Measurements from ENCODE around the gene DNAJC21. TPM values are rescaled to one million over a fixed set of nuclear protein-coding genes. Genes with fewer than 3 reads are reported as not detected.

DNAJC21 gene
- polyA plus RNA-seq, 3 donors = 8.5 to 10.2 (median 8.6) TPM

GRCh38 chr5:34891981-34892380 lies 37.4 kb upstream of the DNAJC21 start:
- no peaks in the 10 kb centered on the region for H3K4me1 ChIP-seq (ENCODE audit: control insufficient read depth in 1 of 2, insufficient read depth in 2 of 2, low read length in 2 of 2)
- H3K27ac Mint-ChIP-seq = no peak overlapping the region
- no peak for TF ChIP-seq CTCF (IDR thresholded peaks at IDR 0.05)
- DNase-seq = no peak
- H3K9me3 Mint-ChIP-seq = no peaks in the 10 kb centered on the region
- H4K20me1 ChIP-seq (ENCODE audit: insufficient read depth, low read length) = no peaks in the 10 kb centered on the region
- no peak overlapping the region for H3K4me3 ChIP-seq (replicated peaks in 1 of 3; ENCODE audit: low read depth in 2 of 3, low read length in 3 of 3)
- H3K27me3 Mint-ChIP-seq (ENCODE audit: low read depth in 3 of 3) = peaks cover 0 to 2% (median 2%) of the 10 kb centered on the region in 3 donors
- H3K27ac ChIP-seq (ENCODE audit: low read depth in 1 of 2, low read length in 2 of 2) = no peak overlapping the region
- no peaks in the 10 kb centered on the region for H3K36me3 ChIP-seq (replicated peaks in 1 of 2; ENCODE audit: control insufficient read depth in 1 of 2, insufficient read depth in 2 of 2, low read length in 2 of 2)
- H3K4me2 ChIP-seq (replicated peaks; ENCODE audit: extremely low read depth, low read length, poor library complexity, severe bottlenecking) = no peak overlapping the region
- H3K36me3 Mint-ChIP-seq = no peaks in the 10 kb centered on the region
- H3K9ac ChIP-seq (ENCODE audit: insufficient read depth, low read length, poor library complexity, severe bottlenecking) = no peak overlapping the region
- H3K4me1 Mint-ChIP-seq = peaks cover 3% of the 10 kb centered on the region
- H3K9me3 ChIP-seq (replicated peaks in 1 of 2; ENCODE audit: control insufficient read depth in 1 of 2, insufficient read depth in 1 of 2, low read length in 2 of 2) = no peaks in the 10 kb centered on the region
- no peak overlapping the region for H2AFZ ChIP-seq (ENCODE audit: insufficient read depth, low read depth, low read length, poor library complexity, severe bottlenecking)
- H3K79me2 ChIP-seq (ENCODE audit: insufficient read depth, low read length) = no peaks in the 10 kb centered on the region
- no peak overlapping the region for H3K4me3 Mint-ChIP-seq
- intact Hi-C loops (cut with micrococcal nuclease) = no loop called here
- WGBS (ENCODE audit: insufficient coverage) = 91% methylated on average over 4 of the region's 5 CpGs
- H3K27me3 ChIP-seq (ENCODE audit: control insufficient read depth in 2 of 2, insufficient read depth in 2 of 2, low read length in 2 of 2) = no peaks in the 10 kb centered on the region

- 91% methylated on average over 6 of the region's 6 CpGs for WGBS (ENCODE audit: insufficient coverage)
- TF ChIP-seq CTCF (IDR thresholded peaks at IDR 0.05) = no peak
Observed at GRCh38 chr5:34892414-34892813, 36.9 kb upstream of the DNAJC21 start.

More at GRCh38 chr5:34892414-34892813, 36.9 kb upstream of the DNAJC21 start:
- no peak overlapping the region for H2AFZ ChIP-seq (ENCODE audit: insufficient read depth, low read depth, low read length, poor library complexity, severe bottlenecking)
- intact Hi-C loops (cut with micrococcal nuclease) = no loop called here
- no peak overlapping the region for H3K27ac ChIP-seq (ENCODE audit: low read depth in 1 of 2, low read length in 2 of 2)
- no peaks in the 10 kb centered on the region for H3K36me3 Mint-ChIP-seq
- H3K9me3 ChIP-seq (replicated peaks in 1 of 2; ENCODE audit: control insufficient read depth in 1 of 2, insufficient read depth in 1 of 2, low read length in 2 of 2) = no peaks in the 10 kb centered on the region
- H3K9ac ChIP-seq (ENCODE audit: insufficient read depth, low read length, poor library complexity, severe bottlenecking) = no peak overlapping the region
- no peaks in the 10 kb centered on the region for H3K4me1 ChIP-seq (ENCODE audit: control insufficient read depth in 1 of 2, insufficient read depth in 2 of 2, low read length in 2 of 2)
- H3K27me3 ChIP-seq (ENCODE audit: control insufficient read depth in 2 of 2, insufficient read depth in 2 of 2, low read length in 2 of 2) = no peaks in the 10 kb centered on the region
- no peak overlapping the region for H3K4me3 ChIP-seq (replicated peaks in 1 of 3; ENCODE audit: low read depth in 2 of 3, low read length in 3 of 3)
- H4K20me1 ChIP-seq (ENCODE audit: insufficient read depth, low read length) = no peaks in the 10 kb centered on the region
- no peak overlapping the region for H3K4me2 ChIP-seq (replicated peaks; ENCODE audit: extremely low read depth, low read length, poor library complexity, severe bottlenecking)
- no peaks in the 10 kb centered on the region for H3K9me3 Mint-ChIP-seq
- no peaks in the 10 kb centered on the region for H3K79me2 ChIP-seq (ENCODE audit: insufficient read depth, low read length)
- no peaks in the 10 kb centered on the region for H3K36me3 ChIP-seq (replicated peaks in 1 of 2; ENCODE audit: control insufficient read depth in 1 of 2, insufficient read depth in 2 of 2, low read length in 2 of 2)
- H3K4me1 Mint-ChIP-seq = peaks cover 3% of the 10 kb centered on the region
- DNase-seq = no peak
- peaks cover 0 to 2% (median 0%) of the 10 kb centered on the region in 3 donors for H3K27me3 Mint-ChIP-seq (ENCODE audit: low read depth in 3 of 3)
- H3K4me3 Mint-ChIP-seq = no peak overlapping the region
- H3K27ac Mint-ChIP-seq = no peak overlapping the region

All from CD14-positive monocyte (primary cell).